Esophagus squamous epithelium (tissue), 4 donors: Measurements from ENCODE around the gene FGF18.

Experiments used
- POLR2A ChIP-seq, 4 donors: fragments of 450-650 bp; IDR thresholded peaks; one replicate each; pipeline ENCODE4 v1.6.1; 2017; ENCODE audit warnings: antibody characterized with exemption in 4 of 4, mild to moderate bottlenecking in 4 of 4, moderate library complexity in 3 of 4
- TF ChIP-seq, protein P1 (sequence below), 6 experiments: fragments of 450-650 bp in 4 of 6; fragments of 200-600 bp in 2 of 6; sonication (generic) in 2 of 6; IDR thresholded peaks; one replicate each; pipeline ENCODE4 v1.5.1; 2016 to 2019; ENCODE audit warnings: antibody characterized with exemption in 6 of 6, mild to moderate bottlenecking in 4 of 6, moderate library complexity in 4 of 6

DNA sequence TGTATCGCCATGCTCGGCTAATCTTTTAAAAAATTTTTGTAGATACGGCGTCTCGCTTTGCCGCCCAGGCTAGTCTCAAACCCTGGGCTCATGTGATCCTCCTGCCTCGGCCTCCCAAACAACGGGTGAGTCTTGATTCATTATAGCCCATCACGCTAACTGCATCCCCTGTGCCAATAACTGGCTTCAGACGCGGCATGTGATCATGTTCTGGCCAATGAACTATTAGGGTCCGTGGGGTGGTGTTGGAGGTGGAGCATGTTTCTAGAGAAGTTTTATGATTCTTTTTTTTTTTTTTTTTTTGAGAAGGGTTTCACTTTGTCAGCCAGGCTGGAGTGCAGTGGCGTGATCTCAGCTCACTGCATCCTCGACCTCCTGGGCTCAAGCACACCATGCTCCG is 51.0 kb downstream of the FGF18 start:
- no peak for TF ChIP-seq POLR2A (IDR thresholded peaks at IDR 0.05)
- TF ChIP-seq, protein P1, sequence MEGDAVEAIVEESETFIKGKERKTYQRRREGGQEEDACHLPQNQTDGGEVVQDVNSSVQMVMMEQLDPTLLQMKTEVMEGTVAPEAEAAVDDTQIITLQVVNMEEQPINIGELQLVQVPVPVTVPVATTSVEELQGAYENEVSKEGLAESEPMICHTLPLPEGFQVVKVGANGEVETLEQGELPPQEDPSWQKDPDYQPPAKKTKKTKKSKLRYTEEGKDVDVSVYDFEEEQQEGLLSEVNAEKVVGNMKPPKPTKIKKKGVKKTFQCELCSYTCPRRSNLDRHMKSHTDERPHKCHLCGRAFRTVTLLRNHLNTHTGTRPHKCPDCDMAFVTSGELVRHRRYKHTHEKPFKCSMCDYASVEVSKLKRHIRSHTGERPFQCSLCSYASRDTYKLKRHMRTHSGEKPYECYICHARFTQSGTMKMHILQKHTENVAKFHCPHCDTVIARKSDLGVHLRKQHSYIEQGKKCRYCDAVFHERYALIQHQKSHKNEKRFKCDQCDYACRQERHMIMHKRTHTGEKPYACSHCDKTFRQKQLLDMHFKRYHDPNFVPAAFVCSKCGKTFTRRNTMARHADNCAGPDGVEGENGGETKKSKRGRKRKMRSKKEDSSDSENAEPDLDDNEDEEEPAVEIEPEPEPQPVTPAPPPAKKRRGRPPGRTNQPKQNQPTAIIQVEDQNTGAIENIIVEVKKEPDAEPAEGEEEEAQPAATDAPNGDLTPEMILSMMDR (IDR thresholded peaks at IDR 0.05), result no peak
